Measurements from ENCODE around the gene CIAO2B.

GRCh38 chr16:66891360-66891759 lies 42.8 kb downstream of the CIAO2B start:
- TF ChIP-seq EZH2 (IDR thresholded peaks at IDR 0.05; ENCODE audit: low read length), result no peak
- TF ChIP-seq, protein P1, sequence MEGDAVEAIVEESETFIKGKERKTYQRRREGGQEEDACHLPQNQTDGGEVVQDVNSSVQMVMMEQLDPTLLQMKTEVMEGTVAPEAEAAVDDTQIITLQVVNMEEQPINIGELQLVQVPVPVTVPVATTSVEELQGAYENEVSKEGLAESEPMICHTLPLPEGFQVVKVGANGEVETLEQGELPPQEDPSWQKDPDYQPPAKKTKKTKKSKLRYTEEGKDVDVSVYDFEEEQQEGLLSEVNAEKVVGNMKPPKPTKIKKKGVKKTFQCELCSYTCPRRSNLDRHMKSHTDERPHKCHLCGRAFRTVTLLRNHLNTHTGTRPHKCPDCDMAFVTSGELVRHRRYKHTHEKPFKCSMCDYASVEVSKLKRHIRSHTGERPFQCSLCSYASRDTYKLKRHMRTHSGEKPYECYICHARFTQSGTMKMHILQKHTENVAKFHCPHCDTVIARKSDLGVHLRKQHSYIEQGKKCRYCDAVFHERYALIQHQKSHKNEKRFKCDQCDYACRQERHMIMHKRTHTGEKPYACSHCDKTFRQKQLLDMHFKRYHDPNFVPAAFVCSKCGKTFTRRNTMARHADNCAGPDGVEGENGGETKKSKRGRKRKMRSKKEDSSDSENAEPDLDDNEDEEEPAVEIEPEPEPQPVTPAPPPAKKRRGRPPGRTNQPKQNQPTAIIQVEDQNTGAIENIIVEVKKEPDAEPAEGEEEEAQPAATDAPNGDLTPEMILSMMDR (optimal IDR thresholded peaks at IDR 0.05 in 1 of 3, IDR thresholded peaks at IDR 0.05 in 1 of 3, conservative IDR thresholded peaks at IDR 0.05 in 1 of 3; ENCODE audit: extremely low read depth in 1 of 3, insufficient read depth in 2 of 3, low read length in 3 of 3), result no peak

Measured in keratinocyte (primary cell).